ENCODE data around the gene PHACTR4.

GRCh38 chr1:28507247-28507645, 137.7 kb downstream of the PHACTR4 start:
- TF ChIP-seq CTCF (IDR thresholded peaks at IDR 0.05), result no peak
- TF ChIP-seq POLR2A (IDR thresholded peaks at IDR 0.05), result no peak
